HUES64 (cell line): ENCODE results near the gene TCF25.
"Not testable (repeated sequence)": the region's sequence is repeated elsewhere in the genome, so short reads cannot be mapped to it uniquely, and the experiment has no call there.

ENCODE experiments used
- H3K27ac ChIP-seq: 2 replicates; pipeline ENCODE4 v1.7.0; 2013; ENCODE audit warnings: low read depth, low read length, inconsistent platforms
- H3K27me3 ChIP-seq: 2 replicates; pipeline ENCODE4 v1.6.1; 2013; ENCODE audit warnings: mild to moderate bottlenecking, low read length; ENCODE audit not compliant: insufficient read depth
- H3K36me3 ChIP-seq: 2 replicates; pipeline ENCODE4 v1.6.1; 2013; ENCODE audit warnings: mild to moderate bottlenecking, low read length; ENCODE audit not compliant: insufficient read depth
- H3K4me1 ChIP-seq: 2 replicates; pipeline ENCODE4 v1.6.1; 2013; ENCODE audit warnings: mild to moderate bottlenecking, low read length, moderate library complexity; ENCODE audit not compliant: insufficient read depth
- H3K4me3 ChIP-seq: 2 replicates; pipeline ENCODE4 v1.5.1; 2013; ENCODE audit warnings: mild to moderate bottlenecking, low read length, moderate library complexity
- H3K9ac ChIP-seq: 2 replicates; pipeline ENCODE4 v1.6.1; 2013; ENCODE audit warnings: mild to moderate bottlenecking, low read depth, low read length
- H3K9me3 ChIP-seq: 2 replicates; pipeline ENCODE4 v1.6.1; 2013; ENCODE audit warnings: low read depth, low read length; ENCODE audit not compliant: insufficient read depth
- WGBS: fragments of 150-250, 120-280 bp; methylation state at CpG from one replicate; pipeline ENCODE4 v1.1.7; 2013; ENCODE audit warnings: missing lambda C conversion rate; 5-methylcytosine and 5-hydroxymethylcytosine counted together

TCF25 gene

DNA sequence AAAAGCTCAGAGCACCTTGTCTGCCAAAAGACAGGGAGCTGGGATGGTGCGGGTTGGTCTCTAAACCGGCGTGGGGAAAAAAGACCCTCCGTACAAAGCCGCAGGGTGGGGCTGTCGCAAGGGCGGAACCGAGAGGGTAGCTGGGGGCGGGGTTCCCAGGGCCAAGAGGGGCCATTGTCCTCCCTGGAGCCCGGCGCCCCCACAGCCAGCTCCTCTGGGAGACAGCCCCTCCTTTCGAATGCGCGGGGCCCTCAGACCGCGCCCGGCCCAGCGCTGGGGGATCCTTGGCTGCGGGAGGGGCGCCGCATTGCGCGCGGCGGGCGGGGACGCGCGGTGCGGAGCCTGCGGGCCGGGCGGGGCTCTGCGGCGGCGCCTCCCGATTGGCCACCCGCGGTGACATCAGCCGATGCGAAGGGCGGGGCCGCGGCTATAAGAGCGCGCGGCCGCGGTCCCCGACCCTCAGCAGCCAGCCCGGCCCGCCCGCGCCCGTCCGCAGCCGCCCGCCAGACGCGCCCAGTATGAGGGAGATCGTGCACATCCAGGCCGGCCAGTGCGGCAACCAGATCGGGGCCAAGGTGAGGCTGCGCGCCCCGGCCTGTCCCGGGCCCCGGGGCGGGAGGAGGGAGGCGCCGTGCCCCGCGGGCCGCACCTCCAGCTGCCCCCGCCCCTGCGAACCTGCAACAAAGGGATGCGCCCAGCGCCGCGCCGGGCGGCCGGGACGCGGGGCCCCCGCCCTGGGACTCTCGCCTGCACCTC is 49.7 kb downstream of the TCF25 start, which contains the start of gene TUBB3:
Gene TUBB3, plus strand, starts transcription at position 459 of the 756 bp plus-strand sequence. Its CDS starts 60 bp downstream, at position 519.
- H3K9ac ChIP-seq = peak within 1 kb of the TSS; percentile 79
- H3K9me3 ChIP-seq = no peaks in the 10 kb centered on the region
- H3K27me3 ChIP-seq = peaks cover 5% of the 10 kb centered on the region; the same call in 1 of the 2 replicates
- H3K27ac ChIP-seq = peak within 1 kb of the TSS; percentile 77
- peaks cover 8% of the 10 kb centered on the region; the same call in 1 of the 2 replicates for H3K36me3 ChIP-seq
- WGBS = under 1% methylated on average over 88 of the region's 88 CpGs
- peak within 1 kb of the TSS; percentile 73 for H3K4me3 ChIP-seq
- H3K4me1 ChIP-seq = peaks cover 20% of the 10 kb centered on the region; the same call in 1 of the 2 replicates

GRCh38 chr16:89923640-89924296 is 50.4 kb downstream of the TCF25 start:
- peaks cover 18% of the 10 kb centered on the region; the same call in 1 of the 2 replicates for H3K4me1 ChIP-seq
- peak overlapping the region; percentile 73 for H3K4me3 ChIP-seq
- H3K27me3 ChIP-seq = peaks cover 4% of the 10 kb centered on the region; the same call in 1 of the 2 replicates
- 1% methylated on average over 41 of the region's 41 CpGs for WGBS
- peaks cover 10% of the 10 kb centered on the region; the same call in 1 of the 2 replicates for H3K36me3 ChIP-seq
- H3K9ac ChIP-seq = peak overlapping the region; percentile 63
- no peak overlapping the region for H3K27ac ChIP-seq
- H3K9me3 ChIP-seq = no peaks in the 10 kb centered on the region

DNA sequence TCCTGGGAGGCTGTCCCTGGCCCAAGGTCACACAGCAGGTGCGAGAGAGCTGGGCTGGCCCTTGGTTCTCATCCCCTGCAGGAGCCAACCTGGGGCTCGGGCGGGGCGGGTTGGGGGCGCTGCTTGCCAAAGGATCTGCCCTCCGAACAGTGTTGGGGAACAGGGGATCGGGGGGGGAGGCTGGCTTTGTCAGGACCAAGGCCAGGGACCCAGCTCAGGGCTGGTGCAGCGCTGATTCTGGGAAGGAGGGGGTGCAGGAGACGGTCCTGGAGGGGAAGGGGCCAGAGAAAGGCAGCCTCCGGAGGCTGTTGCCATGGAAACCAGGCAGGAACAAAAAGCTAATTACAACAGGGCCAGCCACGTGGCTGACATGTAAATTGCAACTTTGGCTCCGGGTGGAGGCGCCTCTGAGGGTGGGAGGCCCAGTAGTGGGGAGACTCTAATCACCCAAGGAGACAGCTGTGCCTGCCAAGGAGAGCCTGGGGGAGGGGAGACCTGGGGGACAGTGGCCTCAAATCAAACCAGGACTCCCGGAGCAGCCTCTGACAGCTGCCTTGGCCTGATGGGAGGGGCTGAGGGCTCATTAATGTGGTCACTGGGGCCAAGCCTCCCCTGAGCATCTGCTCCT is 51.0 kb downstream of the TCF25 start:
- H3K27ac ChIP-seq = no peak overlapping the region
- H3K27me3 ChIP-seq = no peaks in the 10 kb centered on the region; the same call in 1 of the 2 replicates
- peaks cover 15% of the 10 kb centered on the region; the same call in 1 of the 2 replicates for H3K36me3 ChIP-seq
- 0 out of 2 replicates have a peak overlapping the region, but pooled peaks have one; percentile 63 for H3K9ac ChIP-seq
- peaks cover 17% of the 10 kb centered on the region; the same call in 1 of the 2 replicates for H3K4me1 ChIP-seq
- no peaks in the 10 kb centered on the region for H3K9me3 ChIP-seq
- under 1% methylated on average over 14 of the region's 14 CpGs for WGBS
- H3K4me3 ChIP-seq = peak overlapping the region; percentile 73

DNA sequence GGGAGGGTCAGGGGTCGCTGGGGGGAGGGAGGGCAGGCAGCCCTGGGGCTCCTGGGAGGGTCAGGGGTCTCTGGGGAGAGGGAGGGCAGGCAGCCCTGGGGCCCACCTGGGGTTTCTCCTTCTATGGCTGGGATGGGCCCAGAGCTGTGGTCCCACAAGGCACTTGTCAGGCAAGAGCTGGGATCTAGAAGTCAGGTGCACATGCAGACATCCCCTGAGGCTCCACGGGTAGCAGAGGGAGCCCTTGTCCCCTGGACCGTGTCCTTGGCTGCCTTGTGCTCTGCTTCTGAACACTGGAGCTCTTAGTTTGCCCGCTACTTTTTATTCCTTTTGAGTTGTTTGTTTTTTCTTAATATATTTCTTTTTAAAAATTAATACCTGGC is 51.5 kb downstream of the TCF25 start:
- no peak overlapping the region for H3K9ac ChIP-seq
- peaks cover 17% of the 10 kb centered on the region; the same call in 1 of the 2 replicates for H3K4me1 ChIP-seq
- H3K4me3 ChIP-seq = peak overlapping the region; percentile 73; the same call in 1 of the 2 replicates
- H3K9me3 ChIP-seq = no peaks in the 10 kb centered on the region
- H3K27ac ChIP-seq = no peak overlapping the region
- H3K36me3 ChIP-seq = peaks cover 20% of the 10 kb centered on the region; the same call in 1 of the 2 replicates
- 16% methylated on average over 3 of the region's 4 CpGs for WGBS
- H3K27me3 ChIP-seq = no peaks in the 10 kb centered on the region; the same call in 1 of the 2 replicates

DNA sequence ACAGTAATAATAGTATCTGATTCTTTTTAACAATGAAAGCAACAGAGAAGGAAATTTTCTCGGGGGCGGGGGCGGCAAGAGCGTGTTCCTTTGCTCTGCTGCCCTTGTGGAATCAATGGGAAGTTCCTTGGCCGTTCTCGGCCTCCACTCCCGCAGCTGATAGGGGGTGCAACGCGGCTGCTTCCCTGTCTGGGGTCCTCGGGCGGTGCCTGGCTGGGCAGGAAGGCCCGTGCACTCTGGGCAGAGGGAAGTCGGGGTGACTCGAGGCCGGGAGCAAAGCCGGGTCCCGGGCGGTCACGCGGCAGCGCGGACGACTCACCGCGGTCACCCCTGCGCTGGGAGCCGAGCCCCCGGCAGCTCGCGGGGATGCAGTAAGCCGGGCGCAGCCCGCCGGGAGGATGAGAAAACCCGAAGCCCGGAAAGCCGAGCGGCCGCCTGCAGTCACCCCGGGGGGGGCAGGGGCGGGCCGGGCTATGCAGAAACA is 52.2 kb downstream of the TCF25 start:
- Histone ChIP-seq H3K36me3 (peaks cover 21% of the 10 kb centered on the region; the same call in 1 of the 2 replicates), H3K4me3 (peak overlapping the region; percentile 73), H3K4me1 (peaks cover 14% of the 10 kb centered on the region; the same call in 1 of the 2 replicates), H3K9ac (peak overlapping the region; percentile 38; the same call in 1 of the 2 replicates), H3K27ac (no peak overlapping the region), H3K27me3 (no peaks in the 10 kb centered on the region; the same call in 1 of the 2 replicates), H3K9me3 (no peaks in the 10 kb centered on the region)
- 2% methylated on average over 42 of the region's 42 CpGs for WGBS

GRCh38 chr16:89931305-89931896 is 58.0 kb downstream of the TCF25 start:
- 96% methylated on average over 16 of the region's 16 CpGs for WGBS
- H3K4me1 ChIP-seq = no peaks in the 10 kb centered on the region
- H3K36me3 ChIP-seq = peaks cover 72% of the 10 kb centered on the region
- no peaks in the 10 kb centered on the region for H3K9me3 ChIP-seq
- no peak overlapping the region for H3K4me3 ChIP-seq
- no peak overlapping the region for H3K27ac ChIP-seq
- H3K9ac ChIP-seq = no peak overlapping the region
- no peaks in the 10 kb centered on the region for H3K27me3 ChIP-seq

DNA sequence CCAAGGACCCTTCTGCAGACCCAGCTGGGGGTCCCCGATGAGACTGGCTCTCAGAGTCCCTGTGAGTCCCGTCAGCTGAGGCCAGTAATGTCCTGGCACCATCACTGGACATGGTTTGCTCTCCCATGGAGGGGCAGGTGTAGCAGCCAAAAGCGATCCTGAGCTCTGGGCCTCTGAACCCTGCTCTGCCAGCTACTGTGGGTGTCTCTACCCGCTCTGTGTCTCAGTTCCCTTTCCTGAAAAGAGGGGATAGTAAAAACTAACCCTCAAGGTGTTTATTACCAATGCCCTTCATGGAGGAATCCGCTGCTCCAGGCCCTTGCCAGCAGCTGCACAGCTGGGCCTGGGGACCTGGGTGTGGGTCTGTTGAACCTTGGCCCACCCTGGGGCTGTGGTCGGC is 58.6 kb downstream of the TCF25 start:
- no peaks in the 10 kb centered on the region for H3K9me3 ChIP-seq
- no peak overlapping the region for H3K4me3 ChIP-seq
- H3K36me3 ChIP-seq = peaks cover 75% of the 10 kb centered on the region
- H3K9ac ChIP-seq = no peak overlapping the region
- H3K27me3 ChIP-seq = no peaks in the 10 kb centered on the region
- 96% methylated on average over 6 of the region's 6 CpGs for WGBS
- no peak overlapping the region for H3K27ac ChIP-seq
- H3K4me1 ChIP-seq = no peaks in the 10 kb centered on the region

GRCh38 chr16:89934019-89934418 is 60.6 kb downstream of the TCF25 start:
- H3K36me3 ChIP-seq = peaks cover 64% of the 10 kb centered on the region
- H3K9ac ChIP-seq, H3K27ac ChIP-seq, H3K4me1 ChIP-seq, H3K9me3 ChIP-seq, H3K4me3 ChIP-seq, H3K27me3 ChIP-seq: not testable (repeated sequence)
- 96% methylated on average over 29 of the region's 29 CpGs for WGBS

DNA sequence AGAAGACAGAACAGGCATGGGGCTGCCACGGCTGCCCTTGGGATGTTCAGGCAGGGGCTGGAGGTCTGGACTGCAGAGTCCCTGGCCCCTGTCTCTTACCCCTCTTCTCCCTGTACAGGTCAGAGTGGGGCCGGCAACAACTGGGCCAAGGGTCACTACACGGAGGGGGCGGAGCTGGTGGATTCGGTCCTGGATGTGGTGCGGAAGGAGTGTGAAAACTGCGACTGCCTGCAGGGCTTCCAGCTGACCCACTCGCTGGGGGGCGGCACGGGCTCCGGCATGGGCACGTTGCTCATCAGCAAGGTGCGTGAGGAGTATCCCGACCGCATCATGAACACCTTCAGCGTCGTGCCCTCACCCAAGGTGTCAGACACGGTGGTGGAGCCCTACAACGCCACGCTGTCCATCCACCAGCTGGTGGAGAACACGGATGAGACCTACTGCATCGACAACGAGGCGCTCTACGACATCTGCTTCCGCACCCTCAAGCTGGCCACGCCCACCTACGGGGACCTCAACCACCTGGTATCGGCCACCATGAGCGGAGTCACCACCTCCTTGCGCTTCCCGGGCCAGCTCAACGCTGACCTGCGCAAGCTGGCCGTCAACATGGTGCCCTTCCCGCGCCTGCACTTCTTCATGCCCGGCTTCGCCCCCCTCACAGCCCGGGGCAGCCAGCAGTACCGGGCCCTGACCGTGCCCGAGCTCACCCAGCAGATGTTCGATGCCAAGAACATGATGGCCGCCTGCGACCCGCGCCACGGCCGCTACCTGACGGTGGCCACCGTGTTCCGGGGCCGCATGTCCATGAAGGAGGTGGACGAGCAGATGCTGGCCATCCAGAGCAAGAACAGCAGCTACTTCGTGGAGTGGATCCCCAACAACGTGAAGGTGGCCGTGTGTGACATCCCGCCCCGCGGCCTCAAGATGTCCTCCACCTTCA is 61.5 kb downstream of the TCF25 start:
- no peaks in the 10 kb centered on the region for H3K27me3 ChIP-seq
- 96% methylated on average over 61 of the region's 61 CpGs for WGBS

DNA sequence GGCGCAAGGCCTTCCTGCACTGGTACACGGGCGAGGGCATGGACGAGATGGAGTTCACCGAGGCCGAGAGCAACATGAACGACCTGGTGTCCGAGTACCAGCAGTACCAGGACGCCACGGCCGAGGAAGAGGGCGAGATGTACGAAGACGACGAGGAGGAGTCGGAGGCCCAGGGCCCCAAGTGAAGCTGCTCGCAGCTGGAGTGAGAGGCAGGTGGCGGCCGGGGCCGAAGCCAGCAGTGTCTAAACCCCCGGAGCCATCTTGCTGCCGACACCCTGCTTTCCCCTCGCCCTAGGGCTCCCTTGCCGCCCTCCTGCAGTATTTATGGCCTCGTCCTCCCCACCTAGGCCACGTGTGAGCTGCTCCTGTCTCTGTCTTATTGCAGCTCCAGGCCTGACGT is 62.2 kb downstream of the TCF25 start:
- not testable (repeated sequence) for H3K27ac ChIP-seq, H3K27me3 ChIP-seq, H3K9me3 ChIP-seq, H3K9ac ChIP-seq, H3K4me1 ChIP-seq, H3K4me3 ChIP-seq
- peaks cover 54% of the 10 kb centered on the region for H3K36me3 ChIP-seq
- 93% methylated on average over 25 of the region's 27 CpGs for WGBS

More for the DNA sequence above, 61.5 kb downstream of the TCF25 start:
- Histone ChIP-seq H3K9me3 (no peaks in the 10 kb centered on the region), H3K9ac (no peak overlapping the region), H3K36me3 (peaks cover 55% of the 10 kb centered on the region), H3K27ac (no peak overlapping the region), H3K4me1 (no peaks in the 10 kb centered on the region), H3K4me3 (no peak overlapping the region)
